ENCODE results near the gene SULT1E1. TPM values are rescaled to one million over a fixed set of nuclear protein-coding genes. Genes with fewer than 3 reads are reported as not detected.

Gene SULT1E1
- total and polyA plus RNA-seq, 10 of the 15 experiments (the other 5 are each of a cell fraction or from before 2014, with no cell fraction given), result not detected

- H3K36me3 ChIP-seq (ENCODE audit: control insufficient read depth in 2 of 2, insufficient read depth in 2 of 2, low read length in 1 of 2), result no peaks in the 10 kb centered on the region
- intact Hi-C loops (cut with micrococcal nuclease; ENCODE audit: unreplicated experiment), result no loop called here
- H3K27ac ChIP-seq (ENCODE audit: control insufficient read depth, insufficient read depth), result no peak overlapping the region
- RAD21 ChIA-PET (ENCODE audit: unreplicated experiment), result interaction anchor here (0.8 kb wide), 1 partner anchor 31 kb away, joined by 3 read pairs; no protein-coding TSS in a partner anchor
- no peaks in the 10 kb centered on the region for H3K79me2 ChIP-seq (ENCODE audit: control insufficient read depth, insufficient read depth, low read length)
- no peak overlapping the region for H2AFZ ChIP-seq (ENCODE audit: control insufficient read depth, low read depth, low read length)
- no peaks in the 10 kb centered on the region for H4K20me1 ChIP-seq (ENCODE audit: control insufficient read depth, insufficient read depth)
- in situ Hi-C loops (cut with MboI), result loop anchor here (25.0 kb wide), 1 partner anchor 1213 kb away; no protein-coding TSS in a partner anchor
- H3K4me1 ChIP-seq (ENCODE audit: control insufficient read depth, insufficient read depth, low read length), result no peaks in the 10 kb centered on the region
- ATAC-seq (peak; percentile 94), FAIRE-seq (peak; percentile 18), DNase-seq (ENCODE audit: low read depth, low spot score) (no peak)
- H3K4me2 ChIP-seq (ENCODE audit: control insufficient read depth, insufficient read depth), result peak overlapping the region; percentile 4; the same call in 1 of the 2 replicates
- no TSS peak for BruUV-seq (replicated peaks)
- no peak overlapping the region for H3K4me3 ChIP-seq
- no peak overlapping the region for H3K9ac ChIP-seq (ENCODE audit: control insufficient read depth, insufficient read depth, low read length)
- no peaks in the 10 kb centered on the region for H3K9me3 ChIP-seq (replicated peaks; ENCODE audit: control insufficient read depth, insufficient read depth, low read length)
- CTCF ChIA-PET, result interaction anchor here (0.7 kb wide), 1 partner anchor 23 kb away, joined by 5 read pairs; no protein-coding TSS in a partner anchor
- SMC1A ChIA-PET (ENCODE audit: uncharacterized antibody, unreplicated experiment), result interaction anchor here (0.9 to 1.3 kb wide), 4 partner anchors 10 to 18 kb away, joined by 3 to 5 read pairs (median 4); partner anchors contain the start of gene SULT1E1
- H3K27me3 ChIP-seq (replicated peaks in 1 of 2; ENCODE audit: control insufficient read depth in 2 of 2, insufficient read depth in 2 of 2, low read length in 1 of 2), result no peaks in the 10 kb centered on the region
- WGBS (ENCODE audit: insufficient coverage, insufficient replicate concordance, low lambda C conversion rate, missing lambda C conversion rate), result 0% methylated on average over 1 of the region's 1 CpG
- POLR2A ChIA-PET, result no interaction called here
- TF ChIP-seq RAD21 (IDR thresholded peaks at IDR 0.05; ENCODE audit: insufficient read depth, low read depth, low read length), result no peak
- 0 out of 2 replicates have a peak, but pooled peaks have one; percentile 16 for TF ChIP-seq MEF2A (IDR thresholded peaks at IDR 0.05; ENCODE audit: insufficient read depth, low read depth, low read length)
- no peak; the same call in 1 of the 2 replicates for TF ChIP-seq FOXM1 (IDR thresholded peaks at IDR 0.05; ENCODE audit: low read depth, low read length)
- no peak for TF ChIP-seq REST (IDR thresholded peaks at IDR 0.05; ENCODE audit: low read depth, low read length)
- TF ChIP-seq ZNF207 (IDR thresholded peaks at IDR 0.05; ENCODE audit: borderline replicate concordance), result no peak
- TF ChIP-seq MTA2 (IDR thresholded peaks at IDR 0.05; ENCODE audit: low read depth), result peak; percentile 70; the same call in 1 of the 2 replicates
- no peak for TF ChIP-seq MLLT1 (IDR thresholded peaks at IDR 0.05)
- TF ChIP-seq MEF2B (IDR thresholded peaks at IDR 0.05; ENCODE audit: partially characterized antibody, poor library complexity, severe bottlenecking), result peak; percentile 38
- no peak for TF ChIP-seq SMAD5 (IDR thresholded peaks at IDR 0.05; ENCODE audit: low read depth)
- no peak for TF ChIP-seq NBN (IDR thresholded peaks at IDR 0.05)
- 0 out of 2 replicates have a peak, but pooled peaks have one; percentile 33 for TF ChIP-seq ZNF384 (IDR thresholded peaks at IDR 0.05; ENCODE audit: borderline replicate concordance, low read depth, low read length)
- TF ChIP-seq IRF5 (IDR thresholded peaks at IDR 0.05; ENCODE audit: borderline replicate concordance), result no peak
- TF ChIP-seq EP300 (IDR thresholded peaks at IDR 0.05; ENCODE audit: borderline replicate concordance in 1 of 2, control insufficient read depth in 1 of 2, low read depth in 2 of 2, low read length in 2 of 2), result no peak
- TF ChIP-seq CBX3 (IDR thresholded peaks at IDR 0.05; ENCODE audit: borderline replicate concordance, low read depth), result no peak
- TF ChIP-seq RUNX3 (IDR thresholded peaks at IDR 0.05; ENCODE audit: low read length), result peak; percentile 78
- TF ChIP-seq CBFB (IDR thresholded peaks at IDR 0.05; ENCODE audit: low read depth), result no peak
- no peak for TF ChIP-seq RELB (IDR thresholded peaks at IDR 0.05; ENCODE audit: low read depth)
Observed at GRCh38 chr4:69849969-69850368, 10.0 kb downstream of the SULT1E1 start.

Data from GM12878 (cell line).